Panc1 (cell line): ENCODE results near the gene ZW10. TPM values are rescaled to one million over a fixed set of nuclear protein-coding genes. Genes with fewer than 3 reads are reported as not detected.

Experiments
- ATAC-seq: fragments of 200-7000 bp; cut with Tn5 transposase; 2 replicates; pipeline ENCODE4 v1.9.1; 2020; ENCODE audit warnings: mild to moderate bottlenecking, moderate library complexity
- BruUV-seq: library from RNA; stranded (reverse); fragments of 400-500 nt; replicated peaks from 2 replicates; lab custom pipeline; 2021; lab: Mats Ljungman, UMichigan
- CTCF ChIA-PET: fragments of 300-600 bp; sonication (Branson Sonifier 250); formaldehyde crosslinking; loops from one replicate; lab custom pipeline; 2022; ENCODE audit warnings: antibody characterized with exemption; lab: Charles Lee
- POLR2A ChIA-PET: fragments of 300-600 bp; sonication (Branson Sonifier 250); formaldehyde crosslinking; loops from one replicate; lab custom pipeline; 2022; ENCODE audit warnings: antibody characterized with exemption; lab: Charles Lee
- DNase-seq: peaks from one replicate; pipeline ENCODE4 v3.0.0-alpha.2; 2010; ENCODE audit warnings: low read depth, low spot score
- H3K27ac ChIP-seq: 2 replicates; pipeline ENCODE4 v1.5.1; 2011; ENCODE audit warnings: mild to moderate bottlenecking, low read length, inconsistent platforms
- H3K27me3 ChIP-seq: fragments of 200-500 bp; sonication (Bioruptor generic); 2 replicates; pipeline ENCODE4 v1.6.0; 2014; ENCODE audit warnings: low read length, inconsistent platforms; ENCODE audit not compliant: control insufficient read depth, insufficient read depth
- H3K36me3 ChIP-seq: fragments of 200-500 bp; sonication (Bioruptor generic); 2 replicates; pipeline ENCODE4 v1.5.1; 2014; ENCODE audit warnings: inconsistent platforms, mild to moderate bottlenecking, low read length, moderate library complexity; ENCODE audit not compliant: control insufficient read depth, insufficient read depth
- H3K4me1 ChIP-seq: 2 replicates; pipeline ENCODE4 v1.5.1; 2011; ENCODE audit warnings: inconsistent platforms, mild to moderate bottlenecking, low read length, moderate library complexity; ENCODE audit not compliant: control insufficient read depth, insufficient read depth
- H3K4me3 ChIP-seq, 2 experiments: 2 replicates each; pipeline ENCODE4 v1.5.1; 2011 to 2012; ENCODE audit warnings: low read depth in 2 of 2, low read length in 2 of 2, mild to moderate bottlenecking in 2 of 2, inconsistent platforms in 1 of 2, moderate library complexity in 1 of 2
- H3K9me3 ChIP-seq: fragments of 200-500 bp; sonication (Bioruptor generic); 2 replicates; pipeline ENCODE4 v1.5.1; 2014; ENCODE audit warnings: low read depth, mild to moderate bottlenecking, inconsistent platforms, low read length, moderate library complexity; ENCODE audit not compliant: control insufficient read depth, insufficient read depth
- POLR2AphosphoS5 ChIP-seq: IDR thresholded peaks from 2 replicates; pipeline ENCODE4 v1.6.1; 2012; ENCODE audit warnings: mild to moderate bottlenecking, low read depth, low read length, moderate library complexity
- SIN3A ChIP-seq: IDR thresholded peaks from 2 replicates; pipeline ENCODE4 v1.6.1; 2012; ENCODE audit warnings: low read depth, mild to moderate bottlenecking, low read length, moderate library complexity, borderline replicate concordance; ENCODE audit not compliant: insufficient read depth
- TCF7L2 ChIP-seq: IDR thresholded peaks from 2 replicates; pipeline ENCODE4 v1.6.1; 2011; ENCODE audit warnings: mild to moderate bottlenecking, low read depth, low read length, inconsistent platforms
- in situ Hi-C: cut with HindIII; loops from 2 replicates; pipeline ENCODE4 v1.10.0; 2016; ENCODE audit warnings: low sequenced_read_pairs, low pct_unique_long_range_greater_than_20kb
- intact Hi-C: fragments of 100-400 bp; cut with micrococcal nuclease; formaldehyde crosslinking; loops from one replicate; pipeline ENCODE4 v1.10.0; 2022; ENCODE audit not compliant: unreplicated experiment
- total RNA-seq: library from RNA; stranded (reverse); gene quantifications from one replicate; pipeline ENCODE4 v1.2.1, GENCODE V29; 2021; ENCODE audit not compliant: unreplicated experiment
- TF ChIP-seq, protein P1 (sequence below): fragments of 450-650 bp; IDR thresholded peaks from 2 replicates; pipeline ENCODE4 v1.5.1; 2017; ENCODE audit warnings: mild to moderate bottlenecking
- TF ChIP-seq, protein P2 (sequence below), 2 experiments: IDR thresholded peaks; 2 replicates each; pipeline ENCODE4 v1.6.1; 2011 to 2012; ENCODE audit warnings: low read depth in 2 of 2, control low read depth in 1 of 2, low read length in 1 of 2, mild to moderate bottlenecking in 1 of 2, moderate library complexity in 1 of 2; ENCODE audit not compliant: insufficient read depth in 1 of 2

ZW10 gene
- total RNA-seq, 1 experiment from 2014 or later, result 31.5 TPM

DNA sequence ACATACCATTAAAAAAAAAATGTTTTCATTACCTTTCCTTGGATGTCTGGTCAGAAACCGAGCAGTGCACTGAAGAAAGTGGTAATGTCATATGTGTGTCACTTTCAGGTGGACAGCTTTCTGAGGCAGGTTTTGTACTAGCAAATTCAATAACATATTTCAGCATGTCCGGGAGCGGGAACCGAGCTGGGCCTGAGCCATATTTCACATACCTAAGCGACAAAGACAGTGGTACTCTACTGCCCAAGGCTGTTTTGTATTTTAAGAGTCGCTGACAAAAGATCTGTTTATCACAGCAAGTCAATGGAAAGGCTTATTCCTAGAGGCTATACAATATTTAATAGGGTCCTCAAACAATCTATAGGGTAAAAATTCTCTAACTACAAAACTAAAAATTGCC, 44.1 kb upstream of the ZW10 start:
- CTCF ChIA-PET, result no interaction called here

DNA sequence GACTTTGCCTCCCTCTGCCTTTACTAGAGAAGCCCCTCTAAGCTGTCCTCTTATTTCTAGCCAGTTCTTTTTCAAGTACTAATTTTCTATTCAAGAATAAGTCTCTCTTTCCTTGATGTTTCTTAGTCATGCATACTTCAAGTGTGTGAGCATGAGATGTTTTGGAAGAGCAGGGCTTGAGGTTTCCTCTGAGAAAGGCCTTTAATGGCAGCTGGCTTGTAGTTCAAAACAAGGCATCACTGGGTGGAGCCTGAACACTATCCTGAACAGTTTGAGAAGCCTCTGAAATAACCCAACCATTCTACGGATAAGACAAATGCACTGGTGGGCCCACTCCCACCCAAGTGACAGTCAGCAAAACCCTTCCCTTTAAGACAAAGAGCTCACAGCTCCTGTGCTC, 43.7 kb upstream of the ZW10 start:
- DNase-seq, result no peak
- BruUV-seq, result no TSS peak
- TF ChIP-seq SIN3A (no peak), POLR2AphosphoS5 (no peak), TCF7L2 (no peak)
- TF ChIP-seq, protein P1, sequence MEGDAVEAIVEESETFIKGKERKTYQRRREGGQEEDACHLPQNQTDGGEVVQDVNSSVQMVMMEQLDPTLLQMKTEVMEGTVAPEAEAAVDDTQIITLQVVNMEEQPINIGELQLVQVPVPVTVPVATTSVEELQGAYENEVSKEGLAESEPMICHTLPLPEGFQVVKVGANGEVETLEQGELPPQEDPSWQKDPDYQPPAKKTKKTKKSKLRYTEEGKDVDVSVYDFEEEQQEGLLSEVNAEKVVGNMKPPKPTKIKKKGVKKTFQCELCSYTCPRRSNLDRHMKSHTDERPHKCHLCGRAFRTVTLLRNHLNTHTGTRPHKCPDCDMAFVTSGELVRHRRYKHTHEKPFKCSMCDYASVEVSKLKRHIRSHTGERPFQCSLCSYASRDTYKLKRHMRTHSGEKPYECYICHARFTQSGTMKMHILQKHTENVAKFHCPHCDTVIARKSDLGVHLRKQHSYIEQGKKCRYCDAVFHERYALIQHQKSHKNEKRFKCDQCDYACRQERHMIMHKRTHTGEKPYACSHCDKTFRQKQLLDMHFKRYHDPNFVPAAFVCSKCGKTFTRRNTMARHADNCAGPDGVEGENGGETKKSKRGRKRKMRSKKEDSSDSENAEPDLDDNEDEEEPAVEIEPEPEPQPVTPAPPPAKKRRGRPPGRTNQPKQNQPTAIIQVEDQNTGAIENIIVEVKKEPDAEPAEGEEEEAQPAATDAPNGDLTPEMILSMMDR, result no peak
- TF ChIP-seq, protein P2, sequence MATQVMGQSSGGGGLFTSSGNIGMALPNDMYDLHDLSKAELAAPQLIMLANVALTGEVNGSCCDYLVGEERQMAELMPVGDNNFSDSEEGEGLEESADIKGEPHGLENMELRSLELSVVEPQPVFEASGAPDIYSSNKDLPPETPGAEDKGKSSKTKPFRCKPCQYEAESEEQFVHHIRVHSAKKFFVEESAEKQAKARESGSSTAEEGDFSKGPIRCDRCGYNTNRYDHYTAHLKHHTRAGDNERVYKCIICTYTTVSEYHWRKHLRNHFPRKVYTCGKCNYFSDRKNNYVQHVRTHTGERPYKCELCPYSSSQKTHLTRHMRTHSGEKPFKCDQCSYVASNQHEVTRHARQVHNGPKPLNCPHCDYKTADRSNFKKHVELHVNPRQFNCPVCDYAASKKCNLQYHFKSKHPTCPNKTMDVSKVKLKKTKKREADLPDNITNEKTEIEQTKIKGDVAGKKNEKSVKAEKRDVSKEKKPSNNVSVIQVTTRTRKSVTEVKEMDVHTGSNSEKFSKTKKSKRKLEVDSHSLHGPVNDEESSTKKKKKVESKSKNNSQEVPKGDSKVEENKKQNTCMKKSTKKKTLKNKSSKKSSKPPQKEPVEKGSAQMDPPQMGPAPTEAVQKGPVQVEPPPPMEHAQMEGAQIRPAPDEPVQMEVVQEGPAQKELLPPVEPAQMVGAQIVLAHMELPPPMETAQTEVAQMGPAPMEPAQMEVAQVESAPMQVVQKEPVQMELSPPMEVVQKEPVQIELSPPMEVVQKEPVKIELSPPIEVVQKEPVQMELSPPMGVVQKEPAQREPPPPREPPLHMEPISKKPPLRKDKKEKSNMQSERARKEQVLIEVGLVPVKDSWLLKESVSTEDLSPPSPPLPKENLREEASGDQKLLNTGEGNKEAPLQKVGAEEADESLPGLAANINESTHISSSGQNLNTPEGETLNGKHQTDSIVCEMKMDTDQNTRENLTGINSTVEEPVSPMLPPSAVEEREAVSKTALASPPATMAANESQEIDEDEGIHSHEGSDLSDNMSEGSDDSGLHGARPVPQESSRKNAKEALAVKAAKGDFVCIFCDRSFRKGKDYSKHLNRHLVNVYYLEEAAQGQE (IDR thresholded peaks at IDR 0.05; ENCODE audit: insufficient read depth in 1 of 2, low read depth in 2 of 2, low read length in 1 of 2), result no peak
- peaks cover 5% of the 10 kb centered on the region; the same call in 1 of the 2 replicates for H3K36me3 ChIP-seq
- ChIA-PET POLR2A (no interaction called here), CTCF (no interaction called here)
- in situ Hi-C loops, result no loop called here
- H3K27ac ChIP-seq, result no peak overlapping the region
- intact Hi-C loops, result no loop called here
- H3K9me3 ChIP-seq, result no peaks in the 10 kb centered on the region
- ATAC-seq, result no peak
- no peaks in the 10 kb centered on the region for H3K4me1 ChIP-seq
- H3K27me3 ChIP-seq, result no peaks in the 10 kb centered on the region
- H3K4me3 ChIP-seq, result no peak overlapping the region

More for the DNA sequence above, 44.1 kb upstream of the ZW10 start:
- H3K9me3 ChIP-seq, result no peaks in the 10 kb centered on the region
- POLR2A ChIA-PET, result no interaction called here
- no peak for ATAC-seq
- H3K27me3 ChIP-seq, result no peaks in the 10 kb centered on the region
- H3K27ac ChIP-seq, result no peak overlapping the region
- intact Hi-C loops (no loop called here), in situ Hi-C loops (no loop called here)
- no peaks in the 10 kb centered on the region for H3K4me1 ChIP-seq
- TF ChIP-seq, protein P2 (IDR thresholded peaks at IDR 0.05; ENCODE audit: insufficient read depth in 1 of 2, low read depth in 2 of 2, low read length in 1 of 2), result no peak
- H3K4me3 ChIP-seq, result no peak overlapping the region
- BruUV-seq, result no TSS peak
- H3K36me3 ChIP-seq, result peaks cover 5% of the 10 kb centered on the region; the same call in 1 of the 2 replicates
- no peak for DNase-seq
